Liver (tissue), 9 donors: Measurements from ENCODE around the gene EHD1. TPM values are rescaled to one million over a fixed set of nuclear protein-coding genes. Genes with fewer than 3 reads are reported as not detected.
A peak's percentile ranks its signal among the peaks of the same experiment; 100 is the strongest.

ENCODE experiments used
- DNase-seq: peaks from one replicate; pipeline ENCODE4 v3.0.0-alpha.2; 2017; ENCODE audit warnings: low spot score
- H3K27ac ChIP-seq, 2 donors: one replicate each; pipeline ENCODE4 v1.7.0; 2013; ENCODE audit warnings: inconsistent platforms in 2 of 2, low read length in 2 of 2, control low read depth in 1 of 2, low read depth in 1 of 2, mild to moderate bottlenecking in 1 of 2
- H3K27me3 ChIP-seq, 4 donors: one replicate each; pipeline versions ENCODE4 v1.6.1 to v1.7.0; 2013; ENCODE audit warnings: low read length in 3 of 4, inconsistent platforms in 1 of 4, mild to moderate bottlenecking in 1 of 4, moderate library complexity in 1 of 4; ENCODE audit not compliant: control insufficient read depth in 4 of 4, insufficient read depth in 4 of 4
- H3K36me3 ChIP-seq, 4 donors: one replicate each; pipeline versions ENCODE4 v1.6.1 to v1.7.0; 2013; ENCODE audit warnings: low read length in 3 of 4, mild to moderate bottlenecking in 3 of 4, low read depth in 1 of 4, moderate library complexity in 1 of 4; ENCODE audit not compliant: control insufficient read depth in 4 of 4, insufficient read depth in 3 of 4
- H3K4me1 ChIP-seq, 4 donors: one replicate each; pipeline versions ENCODE4 v1.6.1 to v1.7.0; 2013; ENCODE audit warnings: low read length in 3 of 4, mild to moderate bottlenecking in 3 of 4, moderate library complexity in 1 of 4; ENCODE audit not compliant: control insufficient read depth in 4 of 4, insufficient read depth in 4 of 4
- H3K4me3 ChIP-seq, 3 donors: one replicate each; pipeline versions ENCODE4 v1.6.1 to v1.7.0; 2013; ENCODE audit warnings: low read length in 3 of 3, control low read depth in 1 of 3, low read depth in 1 of 3, mild to moderate bottlenecking in 1 of 3
- H3K9ac ChIP-seq, 2 donors: one replicate each; pipeline ENCODE4 v1.7.0; 2013; ENCODE audit warnings: low read length in 2 of 2, mild to moderate bottlenecking in 2 of 2, moderate library complexity in 2 of 2, control low read depth in 1 of 2, low read depth in 1 of 2
- H3K9me3 ChIP-seq, 4 donors: one replicate each; pipeline versions ENCODE4 v1.6.1 to v1.7.0; 2013; ENCODE audit warnings: low read length in 3 of 4; ENCODE audit not compliant: control insufficient read depth in 4 of 4
- ATF3 ChIP-seq: IDR thresholded peaks from 2 replicates; pipeline ENCODE4 v1.6.1; 2016; ENCODE audit warnings: antibody characterized with exemption
- EGR1 ChIP-seq, 2 donors: IDR thresholded peaks; 2 replicates each; pipeline ENCODE4 v1.6.1; 2016 to 2018; ENCODE audit warnings: antibody characterized with exemption in 2 of 2, low read depth in 2 of 2
- FOXA1 ChIP-seq: IDR thresholded peaks from 2 replicates; pipeline ENCODE4 v1.6.1; 2016; ENCODE audit warnings: antibody characterized with exemption
- FOXA2 ChIP-seq: IDR thresholded peaks from 2 replicates; pipeline ENCODE4 v1.6.1; 2016; ENCODE audit warnings: antibody characterized with exemption
- GABPA ChIP-seq, 2 donors: IDR thresholded peaks in 1 of 2; conservative IDR thresholded peaks in 1 of 2; 2 replicates each; pipeline ENCODE4 v1.6.1; 2016; ENCODE audit warnings: antibody characterized with exemption in 2 of 2, mild to moderate bottlenecking in 1 of 2, moderate library complexity in 1 of 2
- HNF4A ChIP-seq, 2 donors: conservative IDR thresholded peaks; 2 replicates each; pipeline ENCODE4 v1.6.1; 2016; ENCODE audit warnings: antibody characterized with exemption in 2 of 2, mild to moderate bottlenecking in 2 of 2
- HNF4G ChIP-seq: IDR thresholded peaks from 2 replicates; pipeline ENCODE4 v1.6.1; 2016; ENCODE audit warnings: antibody characterized with exemption
- JUND ChIP-seq, 2 donors: IDR thresholded peaks; 2 replicates each; pipeline ENCODE4 v1.6.1; 2016; ENCODE audit warnings: antibody characterized with exemption in 2 of 2
- NR2F2 ChIP-seq: IDR thresholded peaks from 2 replicates; pipeline ENCODE4 v1.6.1; 2016; ENCODE audit warnings: antibody characterized with exemption
- RAD21 ChIP-seq, 2 donors: IDR thresholded peaks; 2 replicates each; pipeline ENCODE4 v1.6.1; 2016; ENCODE audit warnings: antibody characterized with exemption in 2 of 2, mild to moderate bottlenecking in 2 of 2
- RXRA ChIP-seq, 2 donors: IDR thresholded peaks; 2 replicates each; pipeline ENCODE4 v1.6.1; 2017 to 2018; ENCODE audit warnings: antibody characterized with exemption in 2 of 2, mild to moderate bottlenecking in 1 of 2
- SP1 ChIP-seq: IDR thresholded peaks from 2 replicates; pipeline ENCODE4 v1.6.1; 2018; ENCODE audit warnings: antibody characterized with exemption, mild to moderate bottlenecking
- TAF1 ChIP-seq: conservative IDR thresholded peaks from 2 replicates; pipeline ENCODE4 v1.6.1; 2016; ENCODE audit warnings: antibody characterized with exemption, mild to moderate bottlenecking
- YY1 ChIP-seq: IDR thresholded peaks from 2 replicates; pipeline ENCODE4 v1.6.1; 2016; ENCODE audit warnings: antibody characterized with exemption, mild to moderate bottlenecking
- ZBTB33 ChIP-seq: IDR thresholded peaks from 2 replicates; pipeline ENCODE4 v1.6.1; 2016; ENCODE audit warnings: antibody characterized with exemption
- WGBS: extraction: QIAGEN DNeasy Blood & Tissue Kit; methylation state at CpG from one replicate; pipeline ENCODE4 v1.1.7; 2013; 5-methylcytosine and 5-hydroxymethylcytosine counted together
- polyA plus RNA-seq, 2 donors: library from polyadenylated mRNA; stranded (reverse) in 1 of 2; unstranded in 1 of 2; fragments of 200-250 nt in 1 of 2; fragments of >200 nt in 1 of 2; fragmentation: Nextera tagmentation in 1 of 2; extraction: Ambion mirVana in 1 of 2; gene quantifications; one replicate each; pipeline versions ENCODE4 v1.2.1 to v1.2.3, GENCODE V29; 2013 to 2015
- total RNA-seq, 2 donors: library from RNA; depleted of rRNA; stranded (reverse); fragments of >200 nt; gene quantifications; one replicate each; pipeline ENCODE4 v1.2.3, GENCODE V29; 2014
- TF ChIP-seq, protein P1 (sequence below): fragments of 150-350 bp; IDR thresholded peaks from 2 replicates; pipeline ENCODE4 v1.5.1; 2017; ENCODE audit warnings: improper control_type of control experiment, low read depth, low read length; ENCODE audit not compliant: missing input control
- TF ChIP-seq, protein P2 (sequence below): IDR thresholded peaks from 2 replicates; pipeline ENCODE4 v1.6.1; 2016; ENCODE audit warnings: antibody characterized with exemption
- donor health status: healthy.
- donor health status: healthy.
- donor health status: healthy.
- donor health status: healthy.
- donor health status: healthy.

The EHD1 gene
- total and polyA plus RNA-seq, 4 donors, result 8.3 to 36.4 (median 19.2) TPM

DNA sequence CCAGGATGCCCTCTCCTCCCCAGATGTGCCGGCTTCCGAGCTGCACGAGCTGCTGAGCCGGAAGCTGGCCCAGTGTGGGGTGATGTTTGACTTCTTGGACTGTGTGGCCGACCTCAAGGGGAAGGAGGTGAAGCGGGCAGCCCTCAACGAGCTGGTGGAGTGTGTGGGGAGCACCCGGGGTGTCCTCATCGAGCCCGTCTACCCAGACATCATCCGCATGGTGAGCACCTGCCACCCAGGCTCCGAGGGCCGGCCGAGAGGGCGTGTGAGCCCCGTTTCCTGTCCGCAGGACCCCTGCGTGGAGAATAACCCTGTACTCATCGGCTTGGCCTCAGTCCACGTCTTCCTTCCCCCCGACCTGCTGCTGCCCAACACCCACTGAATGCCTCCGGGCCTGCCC, 48.3 kb upstream of the EHD1 start:
- no peak for DNase-seq
- 87% methylated on average over 22 of the region's 22 CpGs for WGBS
- no peak overlapping the region for H3K4me3 ChIP-seq
- peaks cover 5 to 25% (median 14%) of the 10 kb centered on the region in 4 donors for H3K36me3 ChIP-seq
- H3K27ac ChIP-seq, result no peak overlapping the region
- no peak for TF ChIP-seq ATF3
- no peak for TF ChIP-seq EGR1 (IDR thresholded peaks at IDR 0.05; ENCODE audit: low read depth in 2 of 2)
- TF ChIP-seq, protein P1, sequence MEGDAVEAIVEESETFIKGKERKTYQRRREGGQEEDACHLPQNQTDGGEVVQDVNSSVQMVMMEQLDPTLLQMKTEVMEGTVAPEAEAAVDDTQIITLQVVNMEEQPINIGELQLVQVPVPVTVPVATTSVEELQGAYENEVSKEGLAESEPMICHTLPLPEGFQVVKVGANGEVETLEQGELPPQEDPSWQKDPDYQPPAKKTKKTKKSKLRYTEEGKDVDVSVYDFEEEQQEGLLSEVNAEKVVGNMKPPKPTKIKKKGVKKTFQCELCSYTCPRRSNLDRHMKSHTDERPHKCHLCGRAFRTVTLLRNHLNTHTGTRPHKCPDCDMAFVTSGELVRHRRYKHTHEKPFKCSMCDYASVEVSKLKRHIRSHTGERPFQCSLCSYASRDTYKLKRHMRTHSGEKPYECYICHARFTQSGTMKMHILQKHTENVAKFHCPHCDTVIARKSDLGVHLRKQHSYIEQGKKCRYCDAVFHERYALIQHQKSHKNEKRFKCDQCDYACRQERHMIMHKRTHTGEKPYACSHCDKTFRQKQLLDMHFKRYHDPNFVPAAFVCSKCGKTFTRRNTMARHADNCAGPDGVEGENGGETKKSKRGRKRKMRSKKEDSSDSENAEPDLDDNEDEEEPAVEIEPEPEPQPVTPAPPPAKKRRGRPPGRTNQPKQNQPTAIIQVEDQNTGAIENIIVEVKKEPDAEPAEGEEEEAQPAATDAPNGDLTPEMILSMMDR, result no peak
- no peak for TF ChIP-seq RAD21 (IDR thresholded peaks at IDR 0.05)
- no peak for TF ChIP-seq HNF4A (conservative IDR thresholded peaks at IDR 0.05)
- no peak for TF ChIP-seq GABPA (IDR thresholded peaks at IDR 0.05 in 1 of 2, conservative IDR thresholded peaks at IDR 0.05 in 1 of 2)
- TF ChIP-seq ZBTB33, result no peak
- no peak for TF ChIP-seq TAF1
- TF ChIP-seq YY1, result no peak
- TF ChIP-seq SP1, result no peak
- TF ChIP-seq FOXA2, result no peak
- TF ChIP-seq JUND (IDR thresholded peaks at IDR 0.05), result no peak
- TF ChIP-seq, protein P2, sequence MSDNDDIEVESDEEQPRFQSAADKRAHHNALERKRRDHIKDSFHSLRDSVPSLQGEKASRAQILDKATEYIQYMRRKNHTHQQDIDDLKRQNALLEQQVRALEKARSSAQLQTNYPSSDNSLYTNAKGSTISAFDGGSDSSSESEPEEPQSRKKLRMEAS, result no peak
- no peak for TF ChIP-seq FOXA1
- TF ChIP-seq NR2F2, result no peak
- no peak for TF ChIP-seq HNF4G
- no peak for TF ChIP-seq RXRA (IDR thresholded peaks at IDR 0.05)
- no peak overlapping the region for H3K9ac ChIP-seq
- no peaks in the 10 kb centered on the region for H3K27me3 ChIP-seq
- H3K9me3 ChIP-seq, result no peaks in the 10 kb centered on the region
- H3K4me1 ChIP-seq, result peaks cover 1 to 17% (median 8%) of the 10 kb centered on the region in 4 donors

- TF ChIP-seq HNF4A (conservative IDR thresholded peaks at IDR 0.05), result peak in 1 of 2 donors; percentile 16
- no peak for TF ChIP-seq ZBTB33
- peak; percentile 61 for DNase-seq
- Histone ChIP-seq H3K9me3 (no peaks in the 10 kb centered on the region), H3K4me1 (peaks cover 1 to 17% (median 8%) of the 10 kb centered on the region in 4 donors), H3K9ac (peak overlapping the region in 1 of 2 donors; percentile 57), H3K27me3 (no peaks in the 10 kb centered on the region), H3K36me3 (peaks cover 0 to 16% (median 9%) of the 10 kb centered on the region in 4 donors), H3K27ac (no peak overlapping the region), H3K4me3 (peak overlapping the region in 2 of 3 donors; percentile 67 to 90)
- 67% methylated on average over 24 of the region's 24 CpGs for WGBS
Measured at GRCh38 chr11:64925536-64926436, 47.4 kb upstream of the EHD1 start.
